Kidney epithelial cell (primary cell): ENCODE measurements around the gene ZNF800. TPM values are rescaled to one million over a fixed set of nuclear protein-coding genes. Genes with fewer than 3 reads are reported as not detected.
"Not testable (repeated sequence)": the region's sequence is repeated elsewhere in the genome, so short reads cannot be mapped to it uniquely, and the experiment has no call there.

Source experiments
- DNase-seq: peaks from one replicate; pipeline ENCODE4 v3.0.0-alpha.2; 2010; ENCODE audit warnings: low read depth
- H3K27me3 ChIP-seq: 2 replicates; pipeline ENCODE4 v1.6.0; 2011; ENCODE audit warnings: low read length; ENCODE audit not compliant: control insufficient read depth, insufficient read depth
- H3K36me3 ChIP-seq: 2 replicates; pipeline ENCODE4 v1.5.1; 2011; ENCODE audit warnings: low read length; ENCODE audit not compliant: control insufficient read depth, insufficient read depth
- H3K4me3 ChIP-seq: 2 replicates; pipeline ENCODE4 v1.5.1; 2011; ENCODE audit warnings: low read depth, mild to moderate bottlenecking, control low read depth, low read length
- CTCF ChIP-seq: IDR thresholded peaks from 2 replicates; pipeline ENCODE4 v1.5.1; 2011; ENCODE audit warnings: mild to moderate bottlenecking, moderate library complexity, low read length, control low read depth, inconsistent platforms; ENCODE audit not compliant: insufficient read depth, poor library complexity, severe bottlenecking
- total RNA-seq: library from RNA; depleted of rRNA; stranded (reverse); fragments of >200 nt; gene quantifications from 2 replicates; pipeline ENCODE4 v1.2.3, GENCODE V29; 2015

The ZNF800 gene, protein sequence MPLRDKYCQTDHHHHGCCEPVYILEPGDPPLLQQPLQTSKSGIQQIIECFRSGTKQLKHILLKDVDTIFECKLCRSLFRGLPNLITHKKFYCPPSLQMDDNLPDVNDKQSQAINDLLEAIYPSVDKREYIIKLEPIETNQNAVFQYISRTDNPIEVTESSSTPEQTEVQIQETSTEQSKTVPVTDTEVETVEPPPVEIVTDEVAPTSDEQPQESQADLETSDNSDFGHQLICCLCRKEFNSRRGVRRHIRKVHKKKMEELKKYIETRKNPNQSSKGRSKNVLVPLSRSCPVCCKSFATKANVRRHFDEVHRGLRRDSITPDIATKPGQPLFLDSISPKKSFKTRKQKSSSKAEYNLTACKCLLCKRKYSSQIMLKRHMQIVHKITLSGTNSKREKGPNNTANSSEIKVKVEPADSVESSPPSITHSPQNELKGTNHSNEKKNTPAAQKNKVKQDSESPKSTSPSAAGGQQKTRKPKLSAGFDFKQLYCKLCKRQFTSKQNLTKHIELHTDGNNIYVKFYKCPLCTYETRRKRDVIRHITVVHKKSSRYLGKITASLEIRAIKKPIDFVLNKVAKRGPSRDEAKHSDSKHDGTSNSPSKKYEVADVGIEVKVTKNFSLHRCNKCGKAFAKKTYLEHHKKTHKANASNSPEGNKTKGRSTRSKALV
- total RNA-seq = 18.3 and 24.2 TPM in 2 replicates

GRCh38 chr7:127392566-127393367, at the start of gene ZNF800:
Gene ZNF800 (minus strand): TSS chr7:127392708. CDS start chr7:127391557, 1,151 bp downstream.
- TF ChIP-seq CTCF = no peak
- Histone ChIP-seq H3K36me3 (no peaks in the 10 kb centered on the region), H3K27me3 (no peaks in the 10 kb centered on the region), H3K4me3 (peak within 1 kb of the TSS; percentile 94)
- DNase-seq = peak; percentile 41

DNA sequence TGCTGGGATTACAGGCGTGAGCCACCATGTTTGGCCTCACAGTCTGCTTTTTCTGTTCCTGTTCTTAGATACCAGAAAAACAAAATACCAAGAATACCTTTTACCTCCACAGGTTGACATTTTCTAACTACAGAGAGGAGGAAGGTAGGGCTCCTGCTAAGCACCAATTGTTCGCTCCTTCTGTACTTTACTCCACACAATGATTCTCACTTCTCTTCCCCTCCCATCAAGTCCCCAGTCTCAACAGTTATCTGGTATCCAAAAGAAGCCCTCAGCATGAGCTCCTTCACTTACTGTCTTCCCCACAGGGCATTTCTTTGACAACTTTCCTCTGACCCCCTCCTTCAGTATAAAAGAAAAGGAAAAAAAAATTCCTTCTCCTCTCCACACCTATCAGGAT, 47.7 kb upstream of the ZNF800 start:
- Histone ChIP-seq H3K36me3 (no peaks in the 10 kb centered on the region), H3K4me3 (no peak overlapping the region), H3K27me3 (no peaks in the 10 kb centered on the region)
- TF ChIP-seq CTCF = no peak
- no peak for DNase-seq

DNA sequence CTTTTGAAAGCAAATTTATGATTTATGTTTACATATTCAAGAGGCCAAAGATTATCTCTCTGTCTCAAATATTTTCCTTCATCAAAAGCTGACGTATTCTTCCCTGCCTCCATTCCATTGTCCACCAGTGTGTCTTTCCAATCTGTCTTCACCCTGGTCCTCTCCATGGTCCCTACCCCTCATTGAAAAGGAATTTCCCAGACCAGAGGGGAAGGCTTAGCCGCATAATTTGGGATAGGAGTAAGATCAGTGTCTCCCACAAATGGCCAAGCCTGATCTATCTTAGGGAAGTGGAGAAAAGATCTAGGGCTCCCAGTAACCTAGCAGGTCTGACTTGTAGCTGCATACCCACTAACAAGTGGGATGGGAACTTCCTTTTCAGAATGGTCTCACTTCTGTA, 46.3 kb upstream of the ZNF800 start:
- TF ChIP-seq CTCF = no peak
- no peaks in the 10 kb centered on the region for H3K27me3 ChIP-seq
- H3K36me3 ChIP-seq = no peaks in the 10 kb centered on the region
- DNase-seq = no peak
- no peak overlapping the region for H3K4me3 ChIP-seq

DNA sequence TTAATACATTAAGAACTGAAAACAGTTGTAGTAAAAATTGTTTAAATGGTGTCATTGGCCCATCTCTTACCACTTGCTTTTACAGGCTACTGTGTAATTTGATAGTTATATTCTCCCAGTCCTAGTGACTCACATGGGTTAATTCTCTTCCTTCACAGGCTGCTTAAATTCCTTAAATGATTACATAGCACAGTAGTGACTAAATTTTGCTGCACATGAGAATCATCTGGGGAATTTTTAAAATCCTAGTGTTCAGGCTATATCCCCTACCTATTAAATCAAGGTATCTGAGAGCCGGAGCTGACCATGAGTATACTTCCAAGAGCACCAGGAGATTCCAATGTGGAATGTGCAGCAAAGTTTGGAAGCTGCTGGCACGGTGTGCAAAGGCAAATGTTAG, 45.3 kb upstream of the ZNF800 start:
- TF ChIP-seq CTCF = no peak
- Histone ChIP-seq H3K27me3 (no peaks in the 10 kb centered on the region), H3K36me3 (no peaks in the 10 kb centered on the region), H3K4me3 (no peak overlapping the region)
- DNase-seq = peak; percentile 55

GRCh38 chr7:127437241-127437640, 44.7 kb upstream of the ZNF800 start:
- TF ChIP-seq CTCF = no peak
- DNase-seq = no peak
- Histone ChIP-seq H3K36me3 (no peaks in the 10 kb centered on the region), H3K4me3 (no peak overlapping the region), H3K27me3 (no peaks in the 10 kb centered on the region)

- H3K4me3 ChIP-seq, DNase-seq, H3K27me3 ChIP-seq, H3K36me3 ChIP-seq: not testable (repeated sequence)
These were observed 36.8 kb upstream of the ZNF800 start for GRCh38 chr7:127429281-127429680.
